HL-60/S4 treated with phorbol 12-myristate 13-acetate at 8.2 ng/mL for 4 days and 3 days (cell line): ENCODE results near the gene TTC3.
"Not testable (repeated sequence)": the region's sequence is repeated elsewhere in the genome, so short reads cannot be mapped to it uniquely, and the experiment has no call there.

Experiments
- in situ Hi-C: fragments of 300-500 bp; cut with MboI; formaldehyde crosslinking; loops from 2 replicates; pipeline ENCODE4 v1.15.0; 2022; ENCODE audit warnings: low sequenced_read_pairs

The TTC3 gene

GRCh38 chr21:37220433-37220980 lies 147.5 kb downstream of the TTC3 start:
- in situ Hi-C loops, result no loop called here

- in situ Hi-C loops, result no loop called here
These were observed 148.1 kb downstream of the TTC3 start for GRCh38 chr21:37220981-37221664.

- in situ Hi-C loops, result not testable (repeated sequence)
These were observed 149.2 kb downstream of the TTC3 start for GRCh38 chr21:37222248-37222647.

GRCh38 chr21:37223804-37224345 lies 150.8 kb downstream of the TTC3 start:
- in situ Hi-C loops, result no loop called here

- in situ Hi-C loops, result no loop called here
These were observed 152.1 kb downstream of the TTC3 start for GRCh38 chr21:37224861-37225839.

- in situ Hi-C loops, result no loop called here
These were observed 153.2 kb downstream of the TTC3 start for GRCh38 chr21:37226041-37226920.

- in situ Hi-C loops, result no loop called here
These were observed 154.3 kb downstream of the TTC3 start for GRCh38 chr21:37227071-37228002.

- in situ Hi-C loops, result no loop called here
These were observed 154.9 kb downstream of the TTC3 start for GRCh38 chr21:37228003-37228400.

- in situ Hi-C loops, result no loop called here
These were observed 157.7 kb downstream of the TTC3 start for GRCh38 chr21:37230632-37231248.

GRCh38 chr21:37231249-37231645 lies 158.2 kb downstream of the TTC3 start:
- in situ Hi-C loops, result no loop called here

- in situ Hi-C loops, result no loop called here
These were observed 158.6 kb downstream of the TTC3 start for GRCh38 chr21:37231671-37232070.

GRCh38 chr21:37232274-37233018 lies 159.4 kb downstream of the TTC3 start:
- in situ Hi-C loops, result no loop called here

GRCh38 chr21:37233551-37234146 lies 160.6 kb downstream of the TTC3 start:
- in situ Hi-C loops, result no loop called here

GRCh38 chr21:37237346-37237745 lies 164.3 kb downstream of the TTC3 start:
- in situ Hi-C loops, result no loop called here

- in situ Hi-C loops, result no loop called here
These were observed 164.7 kb downstream of the TTC3 start for GRCh38 chr21:37237764-37238163.

GRCh38 chr21:37240978-37241377 lies 167.9 kb downstream of the TTC3 start:
- in situ Hi-C loops, result no loop called here

- in situ Hi-C loops, result no loop called here
These were observed 168.4 kb downstream of the TTC3 start for GRCh38 chr21:37241426-37241825.

GRCh38 chr21:37243961-37244360 lies 170.9 kb downstream of the TTC3 start:
- in situ Hi-C loops, result no loop called here
